Trophoblast cell (in vitro differentiated cells and primary cell): ENCODE results near the gene PTPN1.

Source experiments
- DNase-seq, 2 donors: peaks; one replicate each; pipeline ENCODE4 v3.0.0-alpha.2; 2016
- H2AFZ ChIP-seq: 2 replicates; pipeline ENCODE4 v1.6.1; 2013; ENCODE audit warnings: low read length, moderate library complexity, mild to moderate bottlenecking; ENCODE audit not compliant: insufficient read depth, poor library complexity
- H2AK5ac ChIP-seq: 2 replicates; pipeline ENCODE4 v1.6.1; 2013; ENCODE audit warnings: mild to moderate bottlenecking, low read length
- H2BK120ac ChIP-seq: 2 replicates; pipeline ENCODE4 v1.6.1; 2013; ENCODE audit warnings: low read length, mild to moderate bottlenecking, moderate library complexity; ENCODE audit not compliant: insufficient read depth, poor library complexity
- H2BK12ac ChIP-seq: 2 replicates; pipeline ENCODE4 v1.6.1; 2013; ENCODE audit warnings: mild to moderate bottlenecking, low read length, moderate library complexity
- H2BK5ac ChIP-seq: 2 replicates; pipeline ENCODE4 v1.6.1; 2013; ENCODE audit warnings: low read length, low read depth, moderate library complexity, mild to moderate bottlenecking; ENCODE audit not compliant: poor library complexity
- H3K14ac ChIP-seq: 2 replicates; pipeline ENCODE4 v1.6.1; 2013; ENCODE audit warnings: mild to moderate bottlenecking, low read length
- H3K18ac ChIP-seq: 2 replicates; pipeline ENCODE4 v1.6.1; 2013; ENCODE audit warnings: mild to moderate bottlenecking, low read length
- H3K23ac ChIP-seq: 2 replicates; pipeline ENCODE4 v1.6.1; 2013; ENCODE audit warnings: low read length
- H3K27ac ChIP-seq: 2 replicates; pipeline ENCODE4 v1.5.1; 2013; ENCODE audit warnings: low read depth, mild to moderate bottlenecking, inconsistent platforms, low read length, moderate library complexity
- H3K27me3 ChIP-seq: 2 replicates; pipeline ENCODE4 v1.6.1; 2013; ENCODE audit warnings: inconsistent platforms, mild to moderate bottlenecking, low read length, moderate library complexity; ENCODE audit not compliant: insufficient read depth
- H3K36me3 ChIP-seq, 2 experiments: 1 replicate in 1 of 2; 2 replicates in 1 of 2; pipeline ENCODE4 v1.6.1; 2013; ENCODE audit warnings: low read length in 2 of 2, mild to moderate bottlenecking in 2 of 2, moderate library complexity in 1 of 2; ENCODE audit not compliant: insufficient read depth in 2 of 2, control insufficient read depth in 1 of 2
- H3K4ac ChIP-seq: 2 replicates; pipeline ENCODE4 v1.6.1; 2013; ENCODE audit warnings: low read depth, mild to moderate bottlenecking, low read length, moderate library complexity
- H3K4me1 ChIP-seq, 2 experiments: 1 replicate in 1 of 2; 2 replicates in 1 of 2; pipeline ENCODE4 v1.6.1; 2013; ENCODE audit warnings: low read length in 2 of 2, mild to moderate bottlenecking in 2 of 2, moderate library complexity in 1 of 2; ENCODE audit not compliant: insufficient read depth in 2 of 2, control insufficient read depth in 1 of 2
- H3K4me2 ChIP-seq: 2 replicates; pipeline ENCODE4 v1.6.1; 2013; ENCODE audit warnings: inconsistent platforms, mild to moderate bottlenecking, low read length, moderate library complexity
- H3K4me3 ChIP-seq: 2 replicates; pipeline ENCODE4 v1.5.1; 2013; ENCODE audit warnings: mild to moderate bottlenecking, low read depth, low read length, inconsistent platforms
- H3K79me1 ChIP-seq: one replicate; pipeline ENCODE4 v1.6.1; 2013; ENCODE audit warnings: low read length
- H3K79me2 ChIP-seq: 2 replicates; pipeline ENCODE4 v1.6.1; 2013; ENCODE audit warnings: low read length, mild to moderate bottlenecking; ENCODE audit not compliant: control insufficient read depth, insufficient read depth, poor library complexity
- H3K9ac ChIP-seq: 2 replicates; pipeline ENCODE4 v1.6.1; 2013; ENCODE audit warnings: mild to moderate bottlenecking, low read length
- H3K9me3 ChIP-seq: 2 replicates; pipeline ENCODE4 v1.6.1; 2013; ENCODE audit warnings: low read depth, mild to moderate bottlenecking, control low read depth, inconsistent platforms, low read length; ENCODE audit not compliant: insufficient read depth
- H4K12ac ChIP-seq: 2 replicates; pipeline ENCODE4 v1.6.1; 2013; ENCODE audit warnings: low read depth, mild to moderate bottlenecking, low read length, moderate library complexity
- H4K8ac ChIP-seq: 2 replicates; pipeline ENCODE4 v1.6.1; 2013; ENCODE audit warnings: low read depth, mild to moderate bottlenecking, low read length, moderate library complexity
- H4K91ac ChIP-seq: one replicate; pipeline ENCODE4 v1.6.1; 2013; ENCODE audit warnings: low read depth, mild to moderate bottlenecking, low read length, moderate library complexity
- WGBS: extraction: QIAGEN DNeasy Blood & Tissue Kit; methylation state at CpG from one replicate; pipeline ENCODE4 v1.1.7; 2013; ENCODE audit warnings: missing lambda C conversion rate; ENCODE audit not compliant: insufficient read length, insufficient coverage; ENCODE audit errors: extremely low coverage; 5-methylcytosine and 5-hydroxymethylcytosine counted together

PTPN1 gene

DNA sequence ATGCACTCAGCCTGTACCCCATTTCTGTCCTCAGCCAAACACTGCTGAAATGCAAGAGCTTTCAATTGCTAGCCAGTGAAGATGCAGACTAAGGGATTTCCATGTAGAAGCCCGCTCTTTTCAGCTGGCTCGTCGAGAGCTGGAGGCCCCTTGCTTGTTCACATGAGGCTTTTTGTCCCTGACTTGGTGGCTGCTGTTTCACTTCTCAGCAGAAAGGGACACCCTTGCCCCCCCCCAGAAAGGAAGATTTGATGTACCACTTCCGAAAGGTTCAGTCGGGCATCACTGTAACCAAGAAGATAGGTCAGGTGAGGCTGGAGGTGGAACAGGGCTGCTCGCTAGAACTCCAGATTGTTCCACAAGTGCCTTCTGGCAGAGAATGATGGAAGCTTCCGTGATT is 23.3 kb downstream of the PTPN1 start:
- Histone ChIP-seq H3K4me2 (no peak overlapping the region), H3K4ac (peak overlapping the region; percentile 73), H2BK12ac (no peak overlapping the region), H4K12ac (no peak overlapping the region), H3K36me3 (peaks cover 0 to 2% of the 10 kb centered on the region in 2 experiments), H3K79me1 (no peaks in the 10 kb centered on the region), H2AK5ac (no peak overlapping the region), H3K9ac (no peak overlapping the region), H3K14ac (no peak overlapping the region), H3K4me3 (no peak overlapping the region), H3K79me2 (peaks cover 9% of the 10 kb centered on the region), H3K27me3 (no peaks in the 10 kb centered on the region), H2BK120ac (no peak overlapping the region), H4K91ac (no peak overlapping the region), H3K9me3 (peaks cover 2% of the 10 kb centered on the region), H3K4me1 (peaks cover 5 to 11% of the 10 kb centered on the region in 2 experiments), H3K18ac (no peak overlapping the region), H3K27ac (no peak overlapping the region), H2AFZ (no peak overlapping the region), H2BK5ac (no peak overlapping the region), H4K8ac (no peak overlapping the region), H3K23ac (no peak overlapping the region)
- no CpG with 5 or more reads among the region's 7 CpGs for WGBS
- DNase-seq, result no peak

DNA sequence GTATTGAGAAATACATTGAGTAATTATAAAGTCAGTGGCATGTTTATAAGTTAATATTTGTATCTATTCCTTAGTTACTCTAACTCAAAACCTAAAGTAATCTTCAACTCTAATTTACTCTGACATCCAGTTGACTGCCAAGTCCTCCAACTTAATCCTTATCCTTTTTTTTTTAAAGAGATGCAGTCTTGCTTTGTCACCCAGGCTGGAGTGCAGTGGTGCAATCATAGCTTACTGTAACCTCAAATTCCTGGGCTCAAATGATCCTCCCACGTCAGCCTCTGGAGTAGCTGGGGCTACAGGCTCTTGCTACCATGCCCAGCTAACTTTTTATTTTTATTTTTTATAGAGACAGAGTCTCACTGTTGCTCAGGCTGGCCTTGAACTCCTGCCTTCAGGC is 24.4 kb downstream of the PTPN1 start:
- DNase-seq, result no peak
- no peak overlapping the region for H3K18ac ChIP-seq
- no peak overlapping the region for H3K27ac ChIP-seq
- H2BK120ac ChIP-seq, result no peak overlapping the region
- no peak overlapping the region for H3K4me3 ChIP-seq
- H3K9me3 ChIP-seq, result peaks cover 2% of the 10 kb centered on the region
- no peak overlapping the region for H4K8ac ChIP-seq
- no peak overlapping the region for H4K91ac ChIP-seq
- H3K27me3 ChIP-seq, result no peaks in the 10 kb centered on the region
- H2BK12ac ChIP-seq, result no peak overlapping the region
- H3K79me2 ChIP-seq, result peaks cover 9% of the 10 kb centered on the region
- H3K4me2 ChIP-seq, result no peak overlapping the region
- H3K36me3 ChIP-seq, result peaks cover 0 to 2% of the 10 kb centered on the region in 2 experiments
- H2AK5ac ChIP-seq, result no peak overlapping the region
- no peak overlapping the region for H3K14ac ChIP-seq
- H2BK5ac ChIP-seq, result no peak overlapping the region
- no peak overlapping the region for H3K9ac ChIP-seq
- H4K12ac ChIP-seq, result no peak overlapping the region
- no peak overlapping the region for H3K4ac ChIP-seq
- no peaks in the 10 kb centered on the region for H3K79me1 ChIP-seq
- H3K4me1 ChIP-seq, result peaks cover 5 to 8% of the 10 kb centered on the region in 2 experiments
- WGBS, result no CpG with 5 or more reads among the region's 1 CpG
- H2AFZ ChIP-seq, result no peak overlapping the region
- no peak overlapping the region for H3K23ac ChIP-seq

DNA sequence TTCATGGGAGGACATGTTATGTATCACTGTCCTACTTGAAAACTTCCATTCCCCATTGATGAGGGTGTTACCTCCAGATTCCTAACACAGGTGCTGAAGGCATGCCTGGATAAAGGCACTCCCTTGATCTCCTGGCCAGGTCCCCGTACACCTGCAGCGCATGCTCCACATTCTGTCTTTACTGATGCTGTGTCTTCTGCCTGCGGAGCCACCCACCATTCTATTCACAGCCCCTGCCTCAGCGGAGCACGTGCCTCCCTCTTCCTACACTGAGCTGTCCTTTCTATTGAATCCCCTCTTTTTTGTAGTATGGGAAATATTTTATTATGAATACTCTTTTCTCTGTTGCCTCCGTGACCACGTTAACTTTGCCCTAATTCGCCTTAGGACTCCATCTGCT is 25.0 kb downstream of the PTPN1 start:
- Histone ChIP-seq H2AFZ (no peak overlapping the region), H3K9ac (no peak overlapping the region), H3K4me2 (no peak overlapping the region), H2BK120ac (no peak overlapping the region), H3K4ac (no peak overlapping the region), H4K91ac (no peak overlapping the region), H3K36me3 (peaks cover 0 to 2% of the 10 kb centered on the region in 2 experiments), H3K79me1 (no peaks in the 10 kb centered on the region), H3K27ac (no peak overlapping the region), H2BK5ac (no peak overlapping the region), H3K14ac (no peak overlapping the region), H3K4me1 (peaks cover 5 to 8% of the 10 kb centered on the region in 2 experiments), H4K12ac (no peak overlapping the region), H3K79me2 (peaks cover 9% of the 10 kb centered on the region), H3K23ac (no peak overlapping the region), H2AK5ac (no peak overlapping the region), H2BK12ac (no peak overlapping the region), H3K9me3 (peaks cover 2% of the 10 kb centered on the region), H3K18ac (no peak overlapping the region), H4K8ac (no peak overlapping the region), H3K4me3 (no peak overlapping the region), H3K27me3 (no peaks in the 10 kb centered on the region)
- no CpG with 5 or more reads among the region's 8 CpGs for WGBS
- no peak for DNase-seq

DNA sequence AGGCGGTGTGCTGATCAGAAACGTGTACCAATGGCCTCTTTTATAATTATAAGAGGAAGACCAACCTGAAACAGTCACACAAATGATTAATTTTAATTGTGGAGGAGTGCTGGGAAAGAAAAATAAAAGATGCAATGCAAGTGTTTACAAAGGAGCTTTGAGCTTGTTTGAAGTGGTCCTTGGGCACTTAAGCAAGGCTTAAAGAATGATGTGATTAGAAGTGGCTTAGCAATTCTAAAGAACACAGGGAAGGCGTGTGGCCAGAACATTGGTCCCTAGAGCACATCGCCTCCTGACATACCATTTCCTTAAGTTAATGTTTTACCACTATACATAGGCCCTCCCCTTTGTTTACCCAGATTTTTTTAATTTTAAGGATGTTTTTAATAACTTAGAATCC is 26.1 kb downstream of the PTPN1 start:
- H2BK12ac ChIP-seq, result no peak overlapping the region
- peaks cover 6% of the 10 kb centered on the region for H3K79me1 ChIP-seq
- no peak overlapping the region for H2AFZ ChIP-seq
- H3K18ac ChIP-seq, result no peak overlapping the region
- H4K12ac ChIP-seq, result no peak overlapping the region
- no CpG with 5 or more reads among the region's 4 CpGs for WGBS
- H3K4me3 ChIP-seq, result no peak overlapping the region
- peaks cover 0 to 2% of the 10 kb centered on the region in 2 experiments for H3K36me3 ChIP-seq
- H4K8ac ChIP-seq, result no peak overlapping the region
- no peak overlapping the region for H3K27ac ChIP-seq
- peaks cover 9% of the 10 kb centered on the region for H3K79me2 ChIP-seq
- H4K91ac ChIP-seq, result no peak overlapping the region
- H3K4me1 ChIP-seq, result peaks cover 11 to 17% of the 10 kb centered on the region in 2 experiments
- H3K14ac ChIP-seq, result no peak overlapping the region
- H2AK5ac ChIP-seq, result no peak overlapping the region
- no peak for DNase-seq
- no peak overlapping the region for H3K9ac ChIP-seq
- no peak overlapping the region for H2BK5ac ChIP-seq
- no peak overlapping the region for H2BK120ac ChIP-seq
- peak overlapping the region; percentile 92 for H3K4ac ChIP-seq
- H3K27me3 ChIP-seq, result no peaks in the 10 kb centered on the region
- no peak overlapping the region for H3K23ac ChIP-seq
- peaks cover 2% of the 10 kb centered on the region for H3K9me3 ChIP-seq
- H3K4me2 ChIP-seq, result no peak overlapping the region
